Fibroblast of lung (primary cell): ENCODE measurements around the gene NLGN1. TPM values are rescaled to one million over a fixed set of nuclear protein-coding genes. Genes with fewer than 3 reads are reported as not detected.

Experiments used
- DNase-seq, 2 donors: peaks; one replicate each; pipeline versions ENCODE4 v3.0.0 to v3.0.0-alpha.2; 2010; ENCODE audit warnings: low read depth in 2 of 2
- H2AFZ ChIP-seq: 2 replicates; pipeline ENCODE4 v1.5.1; 2012; ENCODE audit warnings: low read length, control low read depth, inconsistent platforms
- H3K27ac ChIP-seq: 2 replicates; pipeline ENCODE4 v1.5.1; 2011; ENCODE audit warnings: low read length, control low read depth; ENCODE audit not compliant: insufficient read depth
- H3K27me3 ChIP-seq: 2 replicates; pipeline ENCODE4 v1.5.1; 2011; ENCODE audit warnings: mild to moderate bottlenecking, low read length; ENCODE audit not compliant: control insufficient read depth, insufficient read depth
- H3K36me3 ChIP-seq: 2 replicates; pipeline ENCODE4 v1.5.1; 2011; ENCODE audit warnings: low read length; ENCODE audit not compliant: control insufficient read depth, insufficient read depth
- H3K4me1 ChIP-seq: 2 replicates; pipeline ENCODE4 v1.5.1; 2011; ENCODE audit warnings: low read length; ENCODE audit not compliant: control insufficient read depth, insufficient read depth; ENCODE audit errors: extremely low read depth
- H3K4me2 ChIP-seq: 2 replicates; pipeline ENCODE4 v1.5.1; 2011; ENCODE audit warnings: low read length, control low read depth; ENCODE audit not compliant: insufficient read depth; ENCODE audit errors: extremely low read depth
- H3K4me3 ChIP-seq, 4 experiments: fragments of 200-600 bp in 1 of 4; sonication (generic) in 1 of 4; replicated peaks in 1 of 4; 2 replicates each; pipeline ENCODE4 v1.5.1; 2011 to 2016; ENCODE audit warnings: low read length in 4 of 4, low read depth in 3 of 4, mild to moderate bottlenecking in 3 of 4, control low read depth in 2 of 4, inconsistent platforms in 1 of 4, mixed read lengths in 1 of 4; ENCODE audit not compliant: insufficient read depth in 1 of 4; ENCODE audit errors: control extremely low read depth in 1 of 4
- H3K79me2 ChIP-seq: 2 replicates; pipeline ENCODE4 v1.5.1; 2012; ENCODE audit warnings: mild to moderate bottlenecking, low read length, inconsistent platforms; ENCODE audit not compliant: control insufficient read depth, insufficient read depth
- H3K9ac ChIP-seq: 2 replicates; pipeline ENCODE4 v1.5.1; 2011; ENCODE audit warnings: mild to moderate bottlenecking, low read length, control low read depth; ENCODE audit not compliant: insufficient read depth
- H3K9me3 ChIP-seq: 2 replicates; pipeline ENCODE4 v1.5.1; 2012; ENCODE audit warnings: low read depth, low read length; ENCODE audit not compliant: control insufficient read depth, insufficient read depth
- H4K20me1 ChIP-seq: 2 replicates; pipeline ENCODE4 v1.5.1; 2011; ENCODE audit warnings: low read length; ENCODE audit not compliant: control insufficient read depth, insufficient read depth; ENCODE audit errors: extremely low read depth
- CTCF ChIP-seq, 2 donors: IDR thresholded peaks in 1 of 2; conservative IDR thresholded peaks in 1 of 2; 1 replicate in 1 of 2; 2 replicates in 1 of 2; pipeline ENCODE4 v1.5.1; 2011 to 2012; ENCODE audit warnings: low read length in 2 of 2, control low read depth in 1 of 2, inconsistent platforms in 1 of 2, low read depth in 1 of 2, mild to moderate bottlenecking in 1 of 2
- EZH2 ChIP-seq: IDR thresholded peaks from 2 replicates; pipeline ENCODE4 v1.5.1; 2012; ENCODE audit warnings: low read length, control low read depth, mild to moderate bottlenecking; ENCODE audit errors: missing control alignments
- polyA plus RNA-seq, 2 donors: library from polyadenylated mRNA; depleted of rRNA in 1 of 2; stranded (reverse) in 1 of 2; unstranded in 1 of 2; fragments of >200 nt; gene quantifications; 2 replicates each; pipeline ENCODE4 v1.2.1, GENCODE V29; 2011 to 2012; ENCODE audit warnings: missing spikeins in 1 of 2
- total RNA-seq: library from RNA; depleted of rRNA; stranded (reverse); fragments of >200 nt; gene quantifications from 2 replicates; pipeline ENCODE4 v1.2.1, GENCODE V29; 2014

NLGN1 gene
- total and polyA plus RNA-seq, 2 donors (not counting 1 experiment from before 2014, with no cell fraction given), result 0.61 to 2.1 TPM

DNA sequence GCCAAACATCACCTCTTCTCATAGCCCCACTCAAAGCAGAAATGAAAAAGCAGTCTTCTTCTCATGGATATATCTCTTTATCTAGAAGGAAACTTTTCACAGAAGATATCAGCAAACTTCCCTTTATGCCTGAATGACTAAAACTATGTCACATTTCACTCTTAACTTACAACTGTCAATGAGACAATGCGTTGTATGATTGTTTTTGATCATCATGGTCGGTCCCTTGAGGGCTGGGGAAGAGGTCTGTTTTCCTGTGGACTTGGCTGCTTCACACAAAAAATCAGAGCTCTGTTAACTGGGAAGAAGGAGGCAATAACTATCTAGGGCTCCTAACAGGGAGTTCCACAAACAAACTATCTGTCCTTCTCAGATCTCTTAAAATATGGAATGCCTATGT is 5.1 kb downstream of the NLGN1 start:
- TF ChIP-seq CTCF (conservative IDR thresholded peaks at IDR 0.05 in 1 of 2, IDR thresholded peaks at IDR 0.05 in 1 of 2; ENCODE audit: low read depth in 1 of 2, low read length in 2 of 2), result no peak
- H2AFZ ChIP-seq, result no peak overlapping the region
- no peak for DNase-seq
- no peaks in the 10 kb centered on the region for H3K79me2 ChIP-seq
- no peak overlapping the region for H3K9ac ChIP-seq
- H3K27me3 ChIP-seq, result no peaks in the 10 kb centered on the region
- H3K4me2 ChIP-seq, result no peak overlapping the region
- no peaks in the 10 kb centered on the region for H3K9me3 ChIP-seq
- no peak overlapping the region for H3K4me3 ChIP-seq
- no peaks in the 10 kb centered on the region for H3K36me3 ChIP-seq
- H4K20me1 ChIP-seq, result no peaks in the 10 kb centered on the region
- no peaks in the 10 kb centered on the region for H3K4me1 ChIP-seq
- no peak overlapping the region for H3K27ac ChIP-seq

GRCh38 chr3:173403376-173403775 is 5.8 kb downstream of the NLGN1 start:
- Histone ChIP-seq H4K20me1 (no peaks in the 10 kb centered on the region), H3K27me3 (no peaks in the 10 kb centered on the region), H3K4me3 (no peak overlapping the region), H3K9me3 (no peaks in the 10 kb centered on the region), H3K4me2 (no peak overlapping the region), H3K4me1 (no peaks in the 10 kb centered on the region), H3K27ac (no peak overlapping the region), H3K79me2 (no peaks in the 10 kb centered on the region), H2AFZ (no peak overlapping the region), H3K36me3 (no peaks in the 10 kb centered on the region), H3K9ac (no peak overlapping the region)
- TF ChIP-seq CTCF (conservative IDR thresholded peaks at IDR 0.05 in 1 of 2, IDR thresholded peaks at IDR 0.05 in 1 of 2; ENCODE audit: low read depth in 1 of 2, low read length in 2 of 2) (no peak), EZH2 (no peak)
- peak; percentile 5 to 14 for DNase-seq

DNA sequence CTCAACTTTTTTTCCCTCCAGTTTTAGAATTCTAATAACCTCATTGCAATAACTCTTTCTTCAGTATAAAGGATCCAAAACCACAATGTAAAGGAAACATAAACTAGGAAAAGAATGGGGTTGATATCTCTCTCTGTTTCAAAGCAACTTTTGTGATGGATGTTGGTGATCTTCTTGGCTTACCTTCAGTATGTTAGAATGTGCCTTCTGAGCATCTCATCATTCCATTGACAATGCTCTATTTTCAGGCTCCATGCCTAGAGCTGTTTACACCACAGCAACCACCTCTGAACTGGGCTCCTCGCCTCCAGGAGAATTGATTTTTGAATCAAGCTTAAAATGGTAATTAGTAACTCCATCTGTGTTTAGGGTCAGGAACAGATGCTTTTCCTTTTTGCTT is 6.6 kb downstream of the NLGN1 start:
- H3K4me2 ChIP-seq, result no peak overlapping the region
- no peaks in the 10 kb centered on the region for H3K4me1 ChIP-seq
- no peak overlapping the region for H3K27ac ChIP-seq
- no peaks in the 10 kb centered on the region for H3K79me2 ChIP-seq
- no peak overlapping the region for H2AFZ ChIP-seq
- no peak overlapping the region for H3K4me3 ChIP-seq
- H3K27me3 ChIP-seq, result no peaks in the 10 kb centered on the region
- H4K20me1 ChIP-seq, result no peaks in the 10 kb centered on the region
- no peaks in the 10 kb centered on the region for H3K36me3 ChIP-seq
- no peaks in the 10 kb centered on the region for H3K9me3 ChIP-seq
- no peak for DNase-seq
- H3K9ac ChIP-seq, result no peak overlapping the region
- TF ChIP-seq CTCF (conservative IDR thresholded peaks at IDR 0.05 in 1 of 2, IDR thresholded peaks at IDR 0.05 in 1 of 2; ENCODE audit: low read depth in 1 of 2, low read length in 2 of 2) (no peak), EZH2 (no peak)
